ENCODE measurements around the gene DCAF11.

The DCAF11 gene

DNA sequence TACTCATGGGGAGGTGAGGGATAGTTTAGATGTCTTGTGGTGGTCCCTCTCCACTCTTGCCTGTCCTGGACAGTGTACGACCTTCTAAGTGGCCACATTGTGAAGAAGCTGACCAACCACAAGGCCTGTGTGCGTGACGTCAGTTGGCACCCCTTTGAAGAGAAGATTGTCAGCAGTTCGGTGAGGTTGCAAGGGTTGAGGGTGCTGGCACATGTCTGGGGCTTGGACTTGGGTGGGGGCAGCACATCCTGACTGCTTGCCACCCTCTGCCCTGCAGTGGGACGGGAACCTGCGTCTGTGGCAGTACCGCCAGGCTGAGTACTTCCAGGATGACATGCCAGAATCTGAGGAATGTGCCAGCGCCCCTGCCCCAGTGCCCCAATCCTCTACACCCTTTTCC is 8.3 kb downstream of the DCAF11 start:
- DNase-seq: no peak

DNA sequence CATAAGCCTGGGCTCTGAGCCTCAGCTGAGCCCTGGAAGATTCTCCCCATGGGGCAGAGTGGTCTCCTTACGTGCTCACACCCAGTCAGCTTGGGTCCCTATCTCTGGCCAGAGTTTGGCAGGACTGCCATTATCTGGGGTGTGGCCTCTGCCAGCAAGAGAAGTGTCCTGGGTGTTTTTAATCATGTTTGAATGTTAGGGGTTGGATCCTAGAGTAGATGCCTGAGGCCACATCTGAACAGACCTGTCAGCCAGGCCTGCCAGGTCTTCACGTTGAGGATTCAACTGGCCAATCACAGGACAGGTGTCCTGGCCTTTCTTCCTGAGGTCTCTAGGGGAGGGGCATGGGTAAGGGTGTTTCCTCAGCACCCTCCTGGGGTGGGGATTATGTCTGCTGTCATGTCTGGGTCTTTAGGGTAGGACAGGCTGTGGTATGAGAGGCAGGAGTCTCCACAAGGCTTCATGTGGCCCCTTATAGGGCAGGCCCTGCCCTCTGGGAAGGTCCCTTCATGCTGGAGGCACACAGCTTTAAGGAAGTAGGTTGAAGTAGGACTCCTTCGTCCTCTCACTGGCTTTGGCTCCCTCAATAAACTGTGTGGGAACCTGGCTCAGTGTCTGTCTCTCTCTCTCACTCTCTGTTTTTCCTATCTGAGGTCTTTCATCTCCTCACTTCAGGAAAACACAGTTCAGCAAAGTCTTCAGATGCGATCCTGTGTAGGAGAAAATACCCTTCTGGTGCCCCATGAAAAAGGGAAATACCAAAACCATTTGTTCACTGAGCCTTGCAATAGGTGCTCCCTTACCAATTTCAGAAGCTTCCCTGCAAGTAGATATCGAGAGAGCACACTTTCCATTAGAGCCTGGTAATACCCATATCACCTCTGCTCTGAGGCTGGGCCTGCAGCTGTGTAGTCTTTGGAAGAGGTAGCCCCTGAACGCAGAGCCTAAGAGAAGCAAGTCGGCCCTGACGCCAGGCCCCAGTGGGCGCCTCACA is 9.1 kb downstream of the DCAF11 start:
- no peak for DNase-seq

DNA sequence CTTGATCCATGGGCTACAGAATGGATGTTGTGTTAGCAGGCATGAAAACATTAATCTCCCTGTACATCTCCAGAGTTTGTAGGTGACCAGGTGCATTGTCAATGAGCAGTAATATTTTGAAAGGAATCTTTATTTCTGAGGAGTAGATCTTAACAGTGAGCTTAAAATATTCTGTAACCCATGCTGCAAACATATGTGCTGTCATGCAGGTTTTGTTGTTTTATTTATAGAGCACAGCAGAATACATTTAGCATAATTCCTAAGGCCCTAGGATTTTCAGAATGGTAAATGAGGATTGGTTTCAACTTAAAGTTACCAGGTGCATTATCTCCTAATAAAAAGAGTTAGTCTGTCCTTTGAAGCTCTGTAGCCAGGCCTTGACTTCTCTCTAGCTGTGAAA is 12.4 kb downstream of the DCAF11 start:
- no peak for DNase-seq

DNA sequence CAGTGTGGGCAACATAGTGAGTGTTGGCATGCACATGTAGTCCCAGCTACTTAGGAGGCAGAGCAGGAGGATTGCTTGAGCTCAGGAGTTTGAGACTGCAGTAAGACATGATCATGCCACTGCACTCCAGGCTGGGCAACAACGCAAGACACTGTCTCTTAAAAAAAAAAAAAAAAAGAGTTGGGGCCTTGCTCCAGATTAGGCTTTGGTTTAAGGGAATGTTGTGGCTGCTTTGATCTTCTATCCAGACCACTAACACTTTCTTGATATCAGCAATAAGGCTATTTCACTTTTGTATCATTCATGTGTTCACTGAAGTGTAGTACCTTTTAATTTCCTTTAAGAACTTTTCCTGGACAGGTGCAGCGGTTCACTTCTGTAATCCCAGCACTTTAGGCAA is 13.1 kb downstream of the DCAF11 start:
- no peak for DNase-seq

DNA sequence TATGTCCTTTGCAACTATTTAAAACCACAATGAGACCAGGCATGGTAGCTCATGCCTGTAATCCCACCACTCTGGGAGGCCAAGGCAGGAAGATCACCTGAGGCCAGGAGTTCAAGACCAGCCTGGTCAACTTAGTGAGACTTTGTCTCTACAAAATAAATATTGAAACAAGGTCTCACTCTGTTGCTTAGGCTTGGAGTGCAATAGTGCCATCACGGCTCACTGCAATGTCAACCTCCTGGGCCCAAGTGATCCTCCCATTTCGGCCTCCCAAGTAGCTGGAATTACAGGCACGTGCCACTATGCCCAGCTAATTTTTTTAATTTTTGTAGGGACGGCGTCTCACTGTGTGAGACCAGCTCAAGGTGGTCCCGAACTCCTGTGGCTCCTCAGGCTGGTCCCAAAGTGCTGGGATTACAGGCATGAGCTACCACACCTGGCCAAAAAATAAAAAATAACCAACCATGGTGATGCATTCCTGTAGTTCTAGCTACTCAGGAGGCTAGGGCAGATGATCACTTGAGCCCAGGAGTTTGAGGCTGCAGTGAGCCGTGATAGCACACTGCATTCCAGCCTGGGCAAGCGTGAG is 14.9 kb downstream of the DCAF11 start:
- DNase-seq: no peak

DNA sequence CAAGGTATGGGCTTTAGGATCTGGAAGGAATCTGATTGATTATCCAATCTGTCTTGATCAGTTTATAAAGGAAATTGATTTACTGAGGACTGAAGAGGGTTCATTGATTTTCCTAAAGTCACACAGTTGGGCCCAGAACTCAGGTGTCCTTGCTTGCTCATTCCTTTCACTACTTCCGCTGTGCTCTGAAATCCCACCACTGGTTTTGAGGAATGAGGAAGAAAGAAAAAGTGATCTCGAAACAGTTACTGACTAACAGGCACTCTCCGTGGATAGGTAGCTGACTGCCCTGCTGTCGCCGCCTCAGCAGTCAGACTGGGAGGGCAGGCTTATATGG is 15.8 kb downstream of the DCAF11 start, which contains the start of gene FITM1:
TSS of gene FITM1 (plus strand) at position 280 of the 337 bp plus-strand sequence. CDS start 905 bp downstream, outside the sequence.
- DNase-seq: no peak

DNA sequence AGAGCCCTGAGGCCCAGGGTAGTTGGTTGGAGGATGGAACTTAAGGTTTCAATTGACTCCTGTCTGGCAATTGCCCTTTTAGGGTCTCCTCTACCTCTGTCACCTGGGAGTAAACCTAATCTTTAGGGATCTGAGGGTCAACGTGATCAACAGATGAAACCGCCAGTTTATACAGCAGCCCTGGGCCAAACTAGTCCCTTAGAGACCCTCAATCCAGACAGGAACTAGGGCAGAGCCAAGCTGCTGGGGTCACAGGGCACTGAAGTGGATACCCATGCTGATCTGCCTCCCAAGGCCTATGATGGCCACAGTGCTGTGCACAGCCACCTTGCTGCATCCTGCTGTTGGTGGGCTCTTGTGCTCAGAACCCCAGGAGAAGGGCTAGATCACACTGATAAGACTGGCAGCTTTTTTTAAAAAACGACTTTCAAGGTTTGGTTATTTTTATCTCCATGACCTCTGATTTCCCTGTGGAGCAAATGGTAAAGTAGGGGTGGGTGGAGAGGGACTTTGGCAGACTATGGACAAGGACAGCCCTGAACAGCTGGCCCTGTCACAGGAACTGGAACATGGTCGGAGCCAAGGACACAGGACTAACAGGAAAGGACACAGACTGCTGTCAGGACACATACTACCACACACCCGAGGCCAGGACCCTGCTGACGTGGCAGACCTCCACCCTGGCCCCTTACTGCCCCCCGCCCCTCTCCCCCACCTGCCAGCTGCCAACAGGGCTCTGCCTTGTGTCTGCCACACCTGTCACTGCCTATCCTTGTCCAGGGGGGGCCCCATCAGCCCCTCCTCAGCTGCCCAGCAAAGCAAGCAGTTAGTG is 16.4 kb downstream of the DCAF11 start:
- DNase-seq: no peak

DNA sequence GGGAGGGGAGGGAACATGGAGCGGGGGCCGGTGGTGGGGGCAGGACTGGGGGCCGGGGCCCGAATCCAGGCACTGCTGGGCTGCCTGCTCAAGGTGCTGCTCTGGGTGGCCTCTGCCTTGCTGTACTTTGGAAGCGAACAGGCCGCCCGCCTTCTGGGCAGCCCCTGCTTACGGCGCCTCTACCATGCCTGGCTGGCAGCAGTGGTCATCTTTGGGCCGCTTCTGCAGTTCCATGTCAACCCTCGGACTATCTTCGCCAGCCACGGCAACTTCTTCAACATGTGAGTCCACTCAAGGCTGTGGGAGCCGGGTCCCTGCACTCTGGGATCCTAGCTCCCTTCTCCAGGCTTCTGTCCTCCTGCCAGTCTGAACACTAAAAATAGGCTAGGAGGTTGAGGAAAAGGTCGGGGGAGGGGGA is 17.0 kb downstream of the DCAF11 start:
- DNase-seq: no peak

DNA sequence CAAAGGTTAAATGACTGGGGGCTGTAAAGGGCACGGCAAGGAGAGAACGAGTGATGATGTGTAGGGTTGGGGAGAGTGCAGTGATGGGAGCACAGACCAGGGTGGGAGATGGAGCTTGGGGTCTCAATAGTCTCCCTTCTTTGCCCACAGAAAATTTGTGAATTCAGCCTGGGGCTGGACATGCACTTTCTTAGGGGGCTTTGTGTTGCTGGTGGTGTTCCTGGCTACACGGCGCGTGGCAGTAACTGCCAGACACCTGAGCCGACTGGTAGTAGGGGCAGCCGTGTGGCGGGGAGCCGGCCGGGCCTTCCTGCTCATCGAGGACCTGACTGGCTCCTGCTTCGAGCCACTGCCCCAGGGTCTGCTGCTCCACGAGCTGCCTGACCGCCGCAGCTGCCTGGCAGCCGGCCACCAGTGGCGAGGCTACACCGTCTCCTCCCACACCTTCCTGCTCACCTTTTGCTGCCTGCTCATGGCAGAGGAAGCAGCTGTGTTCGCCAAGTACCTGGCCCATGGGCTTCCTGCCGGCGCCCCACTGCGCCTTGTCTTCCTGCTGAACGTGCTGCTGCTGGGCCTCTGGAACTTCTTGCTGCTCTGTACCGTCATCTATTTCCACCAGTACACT is 17.6 kb downstream of the DCAF11 start:
- DNase-seq: peak in 1 of 2 donors; percentile 20

DNA sequence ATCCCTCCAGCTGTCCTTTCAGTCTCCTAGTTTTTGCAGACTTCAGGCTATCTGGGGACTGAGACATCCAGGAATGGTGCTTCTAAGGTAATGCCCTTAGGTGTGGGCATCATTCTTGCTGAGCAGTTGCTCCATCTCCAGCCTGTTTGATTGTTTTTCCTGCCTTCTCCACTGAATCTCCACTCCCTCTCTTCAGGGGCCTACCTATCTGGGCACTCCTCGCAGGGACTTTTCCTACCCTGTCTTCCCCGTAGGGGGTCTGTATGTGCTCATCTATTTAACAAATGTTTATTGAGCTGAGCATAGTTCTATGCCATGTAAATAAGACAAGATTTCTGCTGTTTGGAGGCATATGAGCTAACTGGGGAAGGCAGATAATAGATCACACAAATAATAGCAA is 18.4 kb downstream of the DCAF11 start:
- DNase-seq: no peak

DNA sequence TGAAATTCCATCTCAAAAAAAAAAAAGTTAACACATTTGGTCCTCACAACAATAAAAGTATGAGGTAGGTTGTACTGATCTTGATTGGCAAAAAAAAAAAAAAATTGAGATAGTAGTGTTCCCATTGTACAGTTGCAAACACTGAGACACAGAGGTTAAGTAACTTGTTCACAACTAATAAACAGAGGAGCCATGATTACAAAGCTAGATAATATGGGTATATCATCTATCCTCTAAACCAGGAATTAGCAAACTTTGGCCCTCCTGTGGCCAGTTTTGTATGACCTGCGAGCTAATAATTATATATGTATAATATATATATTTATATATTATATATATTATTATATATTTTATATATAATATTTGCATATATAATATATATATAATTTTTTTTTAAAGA is 19.2 kb downstream of the DCAF11 start:
- DNase-seq: no peak

DNA sequence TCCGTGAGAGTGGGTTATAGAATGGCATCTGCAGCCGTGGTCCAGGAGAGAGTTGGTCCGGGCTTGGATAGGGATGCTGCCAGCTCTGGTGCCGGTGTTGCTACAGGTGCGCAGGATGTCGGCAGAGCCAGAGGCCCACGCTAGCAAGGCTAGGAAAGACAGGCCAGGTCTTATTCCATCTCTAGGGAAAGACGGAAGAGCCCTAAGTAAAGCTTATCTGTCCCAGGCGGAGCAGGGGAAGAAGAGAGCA is 20.9 kb downstream of the DCAF11 start:
- no peak for DNase-seq

DNA sequence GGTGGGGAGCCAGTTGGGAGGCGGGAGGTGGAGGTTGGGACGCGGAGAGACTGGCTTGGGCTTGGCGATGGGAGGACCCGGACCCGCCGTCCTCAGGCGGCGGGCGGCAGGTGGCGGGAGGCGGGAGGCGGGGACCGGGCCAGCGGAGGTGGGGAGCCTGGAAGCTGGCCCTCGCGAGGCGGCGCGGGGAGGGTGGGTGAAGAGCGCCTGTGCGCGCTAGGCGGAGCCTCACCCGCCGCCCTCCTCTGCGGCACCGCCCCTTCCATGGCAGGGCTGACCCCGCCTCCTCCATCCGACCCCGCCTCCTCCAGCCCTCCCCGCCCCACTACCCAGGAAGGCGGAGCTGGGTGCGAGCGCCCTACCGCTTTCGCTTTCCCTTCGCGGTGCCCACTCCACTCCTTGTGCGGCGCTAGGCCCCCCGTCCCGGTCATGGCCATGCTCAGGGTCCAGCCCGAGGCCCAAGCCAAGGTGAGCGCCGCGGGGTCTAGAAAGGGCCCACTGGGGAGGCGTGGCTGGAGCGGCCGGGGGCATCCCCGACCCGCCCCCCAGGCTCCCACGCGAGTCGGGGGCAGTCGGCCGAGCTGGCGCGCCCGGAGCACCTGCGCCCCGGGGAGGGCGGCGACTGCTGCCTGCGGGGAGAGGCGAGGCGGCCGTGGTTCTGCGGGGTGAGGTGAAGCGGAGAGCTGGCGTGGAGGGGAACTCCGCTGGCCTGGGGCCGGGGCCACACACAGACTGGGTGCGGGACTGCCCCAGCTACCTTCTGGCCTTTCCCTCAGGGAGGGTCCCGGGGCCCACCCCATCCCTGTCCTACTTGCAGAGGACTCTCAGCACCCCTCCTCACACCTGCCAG is 21.5 kb downstream of the DCAF11 start, which contains the start of gene PSME1:
TSS of gene PSME1 (plus strand) at position 361 of the 850 bp plus-strand sequence. CDS start at position 430, 69 bp downstream.
- peak; percentile 92 to 95 for DNase-seq

DNA sequence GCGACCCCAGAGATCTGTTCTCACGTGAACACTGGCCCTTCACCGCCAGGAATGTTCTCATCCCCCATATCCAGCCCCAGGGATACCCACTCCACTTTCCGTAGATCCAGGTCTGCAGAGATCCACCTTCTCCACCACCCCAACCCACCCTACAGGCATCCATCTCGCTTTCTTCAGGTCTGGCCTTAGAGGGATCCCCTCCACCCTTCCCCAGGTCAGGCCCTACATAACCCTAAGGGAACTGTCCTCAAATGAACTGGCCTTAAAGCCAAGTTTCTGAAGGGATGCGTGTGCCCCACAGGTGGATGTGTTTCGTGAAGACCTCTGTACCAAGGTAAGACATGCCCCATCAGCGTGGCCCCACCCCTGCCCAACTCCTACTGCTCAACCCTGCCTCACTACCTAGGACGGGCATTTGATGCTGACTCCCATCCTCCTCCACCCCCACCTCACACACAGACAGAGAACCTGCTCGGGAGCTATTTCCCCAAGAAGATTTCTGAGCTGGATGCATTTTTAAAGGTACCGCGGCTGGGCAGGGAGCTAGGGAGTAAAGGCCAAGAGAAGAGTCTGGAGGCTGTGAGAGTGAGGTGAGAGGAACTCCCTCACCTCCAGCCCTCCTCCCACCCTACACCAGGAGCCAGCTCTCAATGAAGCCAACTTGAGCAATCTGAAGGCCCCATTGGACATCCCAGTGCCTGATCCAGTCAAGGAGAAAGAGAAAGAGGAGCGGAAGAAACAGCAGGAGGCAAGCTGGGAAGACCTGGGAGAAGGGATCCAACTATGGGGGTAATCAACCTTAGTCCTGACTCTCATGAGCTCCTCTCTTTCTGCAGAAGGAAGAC is 22.3 kb downstream of the DCAF11 start:
- no peak for DNase-seq

DNA sequence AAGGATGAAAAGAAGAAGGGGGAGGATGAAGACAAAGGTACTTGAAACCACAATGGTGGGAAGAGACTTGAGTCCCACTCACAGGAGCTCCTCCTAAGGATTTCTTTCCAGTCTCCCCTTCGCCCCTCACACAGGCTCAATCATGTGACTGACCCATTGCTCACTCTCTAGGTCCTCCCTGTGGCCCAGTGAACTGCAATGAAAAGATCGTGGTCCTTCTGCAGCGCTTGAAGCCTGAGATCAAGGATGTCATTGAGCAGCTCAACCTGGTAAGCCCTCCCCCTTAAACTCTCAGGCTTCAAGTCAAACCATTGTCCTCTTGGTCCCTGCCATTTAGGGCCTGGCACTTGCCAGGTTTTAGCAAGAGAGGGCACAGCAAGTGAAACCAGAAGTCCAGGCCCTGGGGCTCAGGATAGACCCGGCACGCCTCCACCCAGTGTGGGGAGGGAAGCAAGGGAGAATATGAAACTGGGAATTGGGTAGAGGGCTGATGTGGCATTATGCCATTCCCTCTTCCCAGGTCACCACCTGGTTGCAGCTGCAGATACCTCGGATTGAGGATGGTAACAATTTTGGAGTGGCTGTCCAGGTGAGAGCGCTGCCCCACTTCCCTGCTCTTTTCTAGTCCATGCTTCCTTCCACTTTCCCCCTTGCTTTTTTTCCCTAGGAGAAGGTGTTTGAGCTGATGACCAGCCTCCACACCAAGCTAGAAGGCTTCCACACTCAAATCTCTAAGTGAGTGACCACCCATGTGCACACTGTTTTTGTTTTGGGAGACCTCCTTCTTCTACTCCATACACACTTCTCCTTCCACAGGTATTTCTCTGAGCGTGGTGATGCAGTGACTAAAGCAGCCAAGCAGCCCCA is 23.2 kb downstream of the DCAF11 start:
- no peak for DNase-seq

DNA sequence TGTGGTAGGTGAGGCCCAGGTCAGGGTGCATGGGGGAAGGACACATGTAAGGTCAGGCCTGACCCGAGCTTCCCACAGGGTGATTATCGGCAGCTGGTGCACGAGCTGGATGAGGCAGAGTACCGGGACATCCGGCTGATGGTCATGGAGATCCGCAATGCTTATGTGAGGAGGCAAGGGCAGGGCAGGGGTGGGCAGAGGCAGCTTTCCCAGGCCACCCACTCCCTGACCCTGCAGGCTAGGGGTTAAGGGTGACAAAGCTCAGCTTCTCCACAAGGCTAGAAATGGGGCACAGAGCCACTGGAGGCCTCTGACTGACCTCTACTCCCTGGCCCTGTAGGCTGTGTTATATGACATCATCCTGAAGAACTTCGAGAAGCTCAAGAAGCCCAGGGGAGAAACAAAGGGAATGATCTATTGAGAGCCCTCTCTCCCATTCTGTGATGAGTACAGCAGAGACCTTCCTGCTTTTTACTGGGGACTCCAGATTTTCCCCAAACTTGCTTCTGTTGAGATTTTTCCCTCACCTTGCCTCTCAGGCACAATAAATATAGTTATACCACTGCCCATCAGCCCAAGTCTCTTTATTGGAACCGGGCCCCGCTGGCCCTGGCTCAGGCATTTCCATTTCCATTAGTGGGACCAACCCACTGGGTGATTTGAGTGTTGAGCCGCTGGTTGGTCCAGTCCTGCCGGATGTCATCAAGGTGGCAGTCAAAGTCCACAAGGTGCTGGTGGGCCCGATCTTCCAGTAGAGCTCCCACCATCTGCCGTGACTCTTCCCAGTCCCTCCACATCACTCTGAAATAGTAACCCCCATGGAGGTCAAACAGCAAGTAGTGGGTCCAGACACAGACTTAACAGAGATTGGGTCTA is 24.1 kb downstream of the DCAF11 start:
- no peak for DNase-seq

DNA sequence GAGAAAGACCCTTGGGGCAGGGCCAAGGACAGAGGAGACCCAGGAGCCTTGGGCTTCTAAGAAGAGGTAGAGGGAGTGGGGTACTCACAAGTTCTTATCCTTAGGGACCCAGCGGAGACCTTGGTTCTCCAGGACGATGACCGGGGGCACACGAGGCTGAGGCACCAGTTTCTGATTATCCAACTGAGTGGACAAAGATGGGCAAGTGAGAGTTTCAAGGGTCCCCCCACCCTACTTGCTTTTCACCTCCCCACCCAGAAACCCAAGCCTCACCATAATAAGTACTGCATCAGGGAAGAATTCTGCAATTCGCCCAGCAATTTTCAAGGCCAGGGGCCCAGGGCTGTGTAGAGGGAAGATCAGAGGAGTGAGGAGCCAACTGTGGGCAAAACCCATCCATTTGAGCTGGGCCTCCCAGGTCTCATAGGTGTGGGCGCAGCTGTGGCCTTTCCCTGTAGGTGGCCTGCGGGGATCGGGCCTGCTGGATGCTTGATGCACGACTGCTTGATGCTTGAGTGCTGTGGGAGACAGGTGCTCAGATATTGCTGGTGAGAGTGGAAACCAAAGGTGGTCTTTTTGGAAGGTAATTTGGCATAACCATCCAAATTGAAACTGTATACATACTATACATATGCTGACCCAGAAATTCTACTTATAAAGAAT is 24.8 kb downstream of the DCAF11 start:
- DNase-seq: peak in 1 of 2 donors; percentile 31

DNA sequence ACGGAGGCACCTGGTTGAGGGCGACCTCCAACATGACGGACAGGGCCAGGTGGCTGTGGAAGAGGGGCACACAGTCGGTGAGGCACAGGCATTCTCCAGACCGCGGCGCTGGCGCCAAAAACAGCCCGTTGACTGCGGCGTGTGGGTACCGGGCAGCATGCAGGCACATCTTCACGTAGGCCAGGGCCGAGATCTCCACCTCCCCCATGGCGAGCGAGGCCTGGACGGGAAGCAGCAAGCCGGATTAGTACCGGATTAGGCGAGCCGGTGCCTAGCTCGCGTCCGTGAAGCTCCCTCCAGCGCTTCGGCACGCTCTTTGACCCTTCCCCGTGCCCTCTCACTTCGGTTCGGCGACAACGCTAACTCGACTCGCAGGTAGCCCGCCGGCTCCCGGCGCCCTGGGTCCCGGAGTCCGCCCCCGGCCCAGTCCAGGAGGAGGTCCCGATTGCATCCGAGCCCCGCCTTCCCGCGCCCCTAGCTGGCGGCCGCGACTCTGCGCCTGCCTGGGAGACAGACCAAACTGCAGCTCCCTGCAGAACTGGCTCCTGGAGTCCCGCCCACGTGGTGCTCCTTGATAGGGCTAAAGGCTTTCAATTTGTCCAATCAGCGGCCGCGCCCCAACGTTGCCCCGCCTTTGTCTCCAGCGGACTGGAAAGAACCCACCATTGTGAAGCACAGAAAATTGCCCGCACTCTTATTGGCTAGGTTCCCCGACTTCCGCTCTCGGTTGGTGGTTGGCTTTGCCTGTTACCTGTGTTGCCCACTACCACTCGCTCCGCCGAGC is 26.7 kb downstream of the DCAF11 start, which contains the start of gene EMC9:
TSS of gene EMC9 (minus strand) at position 495 of the 784 bp plus-strand sequence. CDS start at position 208, 287 bp downstream.
- peak; percentile 99 for DNase-seq
